ENCODE data around the gene SGCD.

Gene SGCD

GRCh38 chr5:156513123-156513815 is 186.3 kb downstream of the SGCD start:
- DNase-seq (ENCODE audit: low spot score): no peak

GRCh38 chr5:156515121-156515520 is 188.2 kb downstream of the SGCD start:
- DNase-seq (ENCODE audit: low spot score): no peak

GRCh38 chr5:156515803-156516360 is 188.9 kb downstream of the SGCD start:
- no peak for DNase-seq (ENCODE audit: low spot score)

GRCh38 chr5:156522651-156523529 is 195.9 kb downstream of the SGCD start:
- DNase-seq (ENCODE audit: low spot score): no peak

- no peak for DNase-seq (ENCODE audit: low spot score)
Observed at GRCh38 chr5:156523607-156524006, 196.6 kb downstream of the SGCD start.

- DNase-seq (ENCODE audit: low spot score): no peak
Observed at GRCh38 chr5:156526081-156526925, 199.3 kb downstream of the SGCD start.

- no peak for DNase-seq (ENCODE audit: low spot score)
Observed at GRCh38 chr5:156527611-156528010, 200.6 kb downstream of the SGCD start.

- DNase-seq (ENCODE audit: low spot score): no peak
Observed at GRCh38 chr5:156528673-156529072, 201.7 kb downstream of the SGCD start.

- DNase-seq (ENCODE audit: low spot score): no peak
Observed at GRCh38 chr5:156529892-156530291, 202.9 kb downstream of the SGCD start.

- DNase-seq (ENCODE audit: low spot score): no peak
Observed at GRCh38 chr5:156531199-156531598, 204.2 kb downstream of the SGCD start.

- DNase-seq (ENCODE audit: low spot score): no peak
Observed at GRCh38 chr5:156532921-156533320, 206.0 kb downstream of the SGCD start.

GRCh38 chr5:156534085-156534484 is 207.1 kb downstream of the SGCD start:
- no peak for DNase-seq (ENCODE audit: low spot score)

GRCh38 chr5:156534906-156535485 is 208.0 kb downstream of the SGCD start:
- DNase-seq (ENCODE audit: low spot score): no peak

- no peak for DNase-seq (ENCODE audit: low spot score)
Observed at GRCh38 chr5:156540491-156540890, 213.5 kb downstream of the SGCD start.

- DNase-seq (ENCODE audit: low spot score): no peak
Observed at GRCh38 chr5:156541582-156541981, 214.6 kb downstream of the SGCD start.

GRCh38 chr5:156543348-156544145 is 216.6 kb downstream of the SGCD start:
- DNase-seq (ENCODE audit: low spot score): no peak

- no peak for DNase-seq (ENCODE audit: low spot score)
Observed at GRCh38 chr5:156552855-156553358, 225.9 kb downstream of the SGCD start.

- no peak for DNase-seq (ENCODE audit: low spot score)
Observed at GRCh38 chr5:156556666-156557406, 229.9 kb downstream of the SGCD start.

- DNase-seq (ENCODE audit: low spot score): no peak
Observed at GRCh38 chr5:156560002-156560401, 233.0 kb downstream of the SGCD start.

GRCh38 chr5:156561651-156562050 is 234.7 kb downstream of the SGCD start:
- no peak for DNase-seq (ENCODE audit: low spot score)

Measured in globus pallidus (tissue), 1 donor.